ENCODE data around the gene PPP2R2C.

PPP2R2C gene

DNA sequence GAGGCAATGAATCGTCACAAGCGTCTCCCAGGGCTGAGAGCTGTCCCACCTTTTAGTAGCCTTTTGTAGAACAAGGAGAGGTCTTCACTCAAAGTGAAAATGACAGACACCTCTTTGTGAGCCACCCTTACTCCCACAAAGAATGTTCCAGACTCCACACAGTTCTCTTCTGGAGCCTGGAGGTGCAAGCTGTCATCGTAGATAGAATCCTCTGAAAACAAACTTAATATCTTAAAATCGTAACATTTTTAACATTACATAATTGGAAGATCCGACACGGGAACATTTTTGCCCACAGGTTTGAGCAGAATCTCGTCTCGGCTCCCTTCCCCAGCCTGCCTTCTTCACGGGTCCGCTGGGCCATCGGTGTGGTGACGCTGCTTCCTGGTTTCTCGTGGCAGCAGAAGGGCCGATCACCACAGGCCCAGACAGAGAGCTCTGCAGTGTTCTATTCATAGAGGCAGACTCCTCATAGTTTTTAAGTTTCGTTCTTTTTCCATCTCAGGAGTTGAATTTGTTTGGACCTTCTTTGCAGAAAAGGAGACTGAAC, 175.1 kb downstream of the PPP2R2C start:
- DNase-seq, result no peak

DNA sequence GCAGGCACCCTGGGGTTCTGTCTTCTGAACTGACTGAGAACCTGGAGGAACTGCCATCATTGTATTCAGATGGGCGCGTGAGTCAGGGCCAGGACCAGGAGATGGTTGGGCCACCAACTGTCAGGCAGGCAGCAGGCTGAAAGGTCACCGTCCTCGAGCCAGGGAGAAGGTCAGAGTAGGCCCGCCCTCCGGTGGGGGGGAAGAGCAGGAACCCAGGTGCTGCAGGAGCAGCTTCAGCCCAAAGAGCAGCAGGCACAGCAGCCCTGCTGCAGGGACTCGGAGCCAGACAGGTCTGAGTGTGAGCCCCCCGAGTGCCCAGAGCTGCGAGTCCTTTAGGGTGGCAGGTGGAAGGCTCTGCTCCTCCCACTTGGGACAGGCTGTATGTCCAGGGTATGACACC, 176.4 kb downstream of the PPP2R2C start:
- no peak for DNase-seq

DNA sequence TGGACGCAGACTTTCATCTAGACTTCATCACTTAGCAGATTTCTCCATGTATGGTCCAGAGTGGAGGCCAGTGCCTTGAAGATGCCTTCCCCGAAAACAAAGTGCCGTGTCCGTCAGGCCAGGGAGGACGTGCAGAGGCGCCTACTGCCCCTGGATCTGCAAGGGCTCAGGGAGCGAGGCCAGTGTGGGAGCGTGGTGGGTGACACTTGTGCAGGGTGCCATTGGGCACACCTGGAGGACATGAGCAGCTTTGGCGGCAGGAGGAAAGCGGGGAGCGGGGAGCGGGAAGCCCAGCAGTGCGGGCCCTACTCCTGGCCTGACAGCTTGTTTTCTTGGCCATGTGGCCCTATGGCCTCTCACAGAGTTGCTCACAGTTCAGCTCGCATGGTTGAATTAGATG, 176.9 kb downstream of the PPP2R2C start:
- DNase-seq, result no peak

DNA sequence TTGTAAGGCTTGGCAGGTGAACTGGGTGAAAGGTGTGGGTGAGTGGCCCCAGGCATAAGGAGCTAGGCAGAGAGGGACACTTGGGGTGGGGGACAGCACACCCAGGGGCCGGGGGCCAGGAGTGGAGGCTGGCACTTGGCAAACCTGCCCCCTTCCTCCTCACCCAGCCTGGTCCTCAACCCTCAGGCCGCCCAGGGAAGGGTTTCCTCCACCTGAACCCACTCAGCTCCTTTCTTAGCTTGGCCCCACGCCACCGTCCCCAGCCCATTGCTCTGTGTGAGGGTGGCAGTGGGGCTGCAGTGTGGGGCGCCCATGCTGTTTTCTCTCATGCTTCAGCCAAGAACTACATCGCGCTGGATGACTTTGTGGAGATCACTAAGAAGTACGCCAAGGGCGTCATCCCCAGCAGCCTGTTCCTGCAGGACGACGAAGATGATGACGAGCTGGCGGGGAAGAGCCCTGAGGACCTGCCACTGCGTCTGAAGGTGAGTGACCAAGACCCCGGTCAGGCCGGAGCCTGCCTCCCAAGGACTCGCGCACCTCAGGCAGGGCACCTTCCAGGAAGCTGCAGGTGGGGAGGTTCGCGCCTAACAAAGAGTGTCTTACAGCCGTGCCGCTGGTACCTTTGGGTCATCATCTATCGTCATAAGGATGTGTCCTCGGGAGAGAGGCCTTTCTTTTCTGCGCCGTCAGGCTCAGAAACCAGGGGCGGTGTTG, 177.6 kb downstream of the PPP2R2C start:
- no peak for DNase-seq

DNA sequence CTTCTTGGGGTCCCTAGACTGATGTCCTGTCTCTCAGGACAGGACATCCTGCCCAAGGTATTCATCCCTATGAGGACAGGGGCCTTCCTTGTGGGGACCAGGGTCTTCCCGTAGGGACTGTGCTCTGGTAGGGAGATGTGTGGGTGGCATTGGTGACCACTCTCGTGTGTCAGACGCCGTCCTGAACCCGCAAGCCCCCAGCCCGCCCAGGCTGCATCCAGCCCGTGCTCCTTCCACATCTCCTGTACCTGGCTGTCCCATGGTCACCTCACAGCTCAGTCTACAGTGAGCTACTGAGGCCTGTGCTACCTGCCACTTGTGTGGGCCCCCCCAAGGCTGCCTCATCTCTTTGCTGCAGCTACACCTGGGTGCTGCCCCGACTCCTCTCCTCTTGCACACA, 178.8 kb downstream of the PPP2R2C start:
- DNase-seq, result no peak

DNA sequence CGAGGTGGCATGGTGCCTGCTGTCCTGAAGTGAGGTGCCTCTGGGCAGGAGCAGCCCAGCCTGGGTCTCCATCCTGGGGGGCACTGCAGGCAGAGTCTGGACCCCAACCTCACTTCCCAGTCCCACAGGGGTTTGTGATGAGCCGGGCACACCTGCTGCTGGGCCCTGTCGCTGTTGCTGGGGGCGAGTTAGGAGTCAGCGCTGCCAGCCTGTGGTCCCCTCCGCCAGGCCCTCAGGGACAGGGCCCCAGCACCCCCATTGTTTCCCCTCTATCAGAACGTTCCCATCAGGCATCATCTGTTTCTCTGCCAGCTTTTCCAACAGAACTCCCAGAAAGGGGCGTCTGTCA, 179.3 kb downstream of the PPP2R2C start:
- no peak for DNase-seq

DNA sequence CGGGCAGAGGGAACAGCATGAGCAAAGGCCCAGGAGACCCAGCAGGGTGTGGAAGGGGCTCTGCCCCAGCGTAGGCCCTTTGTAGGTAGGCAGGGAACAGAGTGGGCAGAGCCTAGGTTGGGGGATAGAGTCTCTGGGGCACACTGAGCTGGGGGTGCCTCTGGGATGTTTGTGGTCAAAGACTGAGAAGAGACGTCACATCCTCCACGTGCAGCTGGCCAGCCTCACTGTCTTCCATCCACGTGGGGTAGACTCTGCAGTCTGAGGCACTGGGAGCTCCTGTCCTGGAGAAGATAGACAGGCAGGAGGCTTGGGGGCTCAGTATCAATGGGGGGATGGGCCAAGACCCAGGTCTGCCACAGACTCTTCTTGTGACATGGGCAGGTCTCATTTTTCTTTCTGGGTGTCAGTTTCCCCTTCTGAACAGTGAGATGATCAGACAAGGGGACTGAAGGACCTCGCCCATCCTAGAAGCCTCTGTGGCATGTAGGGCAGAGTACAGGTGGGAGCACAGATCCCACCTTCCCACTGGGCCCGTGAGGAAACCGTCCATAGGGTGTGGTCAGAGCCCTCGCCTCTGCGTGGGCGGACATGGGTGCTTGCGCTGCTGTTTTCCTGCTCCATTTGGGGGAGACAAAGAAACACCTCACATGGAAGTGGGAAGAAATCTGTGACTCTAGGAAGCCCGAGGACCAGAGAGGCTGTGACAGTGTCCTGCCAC, 179.9 kb downstream of the PPP2R2C start:
- DNase-seq, result no peak

DNA sequence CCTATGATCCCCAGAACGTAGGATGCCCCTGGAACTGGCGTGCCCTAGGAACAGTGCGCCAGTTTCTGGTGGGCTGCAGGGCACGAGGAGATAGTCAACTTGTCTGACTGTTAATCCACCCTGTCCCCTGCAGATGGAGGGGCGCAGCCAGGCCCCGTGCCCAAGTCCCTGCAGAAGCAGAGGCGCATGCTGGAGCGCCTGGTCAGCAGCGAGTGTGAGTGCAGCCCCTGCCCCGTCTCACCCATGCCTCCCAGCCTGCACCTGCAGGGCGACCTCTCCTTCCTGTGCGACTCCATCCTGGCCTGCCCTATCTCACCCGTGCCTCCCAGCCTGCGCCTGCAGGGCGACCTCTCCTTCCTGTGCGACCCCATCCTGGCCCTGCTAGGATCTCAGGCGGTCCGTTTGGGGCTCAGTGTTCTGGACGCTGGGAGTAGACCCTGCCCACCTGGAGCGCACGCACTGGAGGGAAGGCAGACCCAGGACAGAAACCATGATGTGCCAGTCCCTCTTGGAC, 180.6 kb downstream of the PPP2R2C start:
- no peak for DNase-seq

DNA sequence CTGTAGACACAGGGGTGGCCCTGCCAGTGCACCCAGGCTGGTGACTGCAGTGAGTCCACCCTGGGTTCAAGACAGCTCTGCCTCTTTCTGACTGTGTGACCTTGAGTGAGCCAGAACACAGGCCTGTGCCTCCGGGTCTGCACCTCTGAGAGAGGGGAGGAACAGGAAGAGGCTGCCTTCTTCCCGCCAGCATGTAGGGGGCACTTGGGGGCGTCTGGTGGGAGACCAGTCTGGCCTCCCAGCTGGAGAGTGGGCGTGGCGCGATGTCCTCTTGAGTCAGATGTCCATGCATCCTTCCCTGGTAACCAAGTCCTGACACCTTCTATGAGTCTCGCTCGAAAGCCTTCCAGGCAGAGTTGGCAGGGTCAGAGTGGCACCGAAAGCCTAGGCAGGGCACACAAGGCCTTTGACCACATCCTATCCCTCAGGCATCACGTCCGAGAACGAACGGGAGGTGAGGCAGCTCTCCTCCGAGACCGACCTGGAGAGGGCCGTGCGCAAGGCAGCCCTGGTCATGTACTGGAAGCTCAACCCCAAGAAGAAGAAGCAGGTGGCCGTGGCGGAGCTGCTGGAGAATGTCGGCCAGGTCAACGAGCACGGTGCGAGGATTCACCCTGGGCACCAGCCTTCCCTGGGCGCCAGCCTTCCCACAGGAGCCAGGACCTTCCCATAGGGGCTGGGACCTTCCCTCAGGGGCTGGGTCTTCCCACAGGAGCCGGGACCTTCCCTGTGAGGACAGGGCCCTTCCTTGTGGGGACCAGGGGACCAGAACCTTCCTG, 181.5 kb downstream of the PPP2R2C start:
- no peak for DNase-seq

DNA sequence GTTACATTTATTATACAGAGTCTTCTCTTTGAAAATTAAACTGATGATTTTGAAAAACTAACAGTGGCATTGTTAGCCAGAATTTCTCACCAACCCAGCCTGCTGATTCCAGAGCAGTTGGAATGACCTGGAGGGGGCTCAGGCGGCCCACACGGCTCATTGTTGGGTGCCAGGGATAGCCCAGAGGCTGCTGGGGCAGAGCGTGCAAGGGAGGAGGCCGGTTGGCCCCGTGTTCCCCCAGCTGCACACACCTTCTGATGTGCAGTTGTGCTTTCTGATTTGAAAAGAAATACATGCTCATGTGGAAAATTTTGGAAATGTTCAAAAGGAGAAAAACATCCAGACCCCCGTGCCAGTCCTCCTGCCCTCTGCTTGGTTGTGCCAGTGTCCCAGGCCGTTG, 182.2 kb downstream of the PPP2R2C start:
- no peak for DNase-seq

DNA sequence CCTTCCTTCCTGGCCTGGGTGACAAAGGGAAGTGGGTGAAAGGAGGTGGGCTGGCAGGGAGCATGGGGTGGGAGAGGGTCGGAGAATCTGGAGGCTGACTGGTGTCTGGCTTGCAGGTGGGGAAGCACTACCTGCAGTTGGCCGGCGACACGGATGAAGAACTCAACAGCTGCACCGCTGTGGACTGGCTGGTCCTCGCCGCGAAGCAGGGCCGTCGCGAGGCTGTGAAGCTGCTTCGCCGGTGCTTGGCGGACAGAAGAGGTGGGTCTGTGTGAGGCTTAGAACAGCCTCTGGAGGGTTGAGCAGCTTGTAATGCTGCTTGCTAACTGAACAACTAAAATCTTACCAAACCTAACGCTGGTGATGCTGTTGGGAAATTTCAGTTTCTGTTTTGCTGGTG, 183.5 kb downstream of the PPP2R2C start:
- no peak for DNase-seq

DNA sequence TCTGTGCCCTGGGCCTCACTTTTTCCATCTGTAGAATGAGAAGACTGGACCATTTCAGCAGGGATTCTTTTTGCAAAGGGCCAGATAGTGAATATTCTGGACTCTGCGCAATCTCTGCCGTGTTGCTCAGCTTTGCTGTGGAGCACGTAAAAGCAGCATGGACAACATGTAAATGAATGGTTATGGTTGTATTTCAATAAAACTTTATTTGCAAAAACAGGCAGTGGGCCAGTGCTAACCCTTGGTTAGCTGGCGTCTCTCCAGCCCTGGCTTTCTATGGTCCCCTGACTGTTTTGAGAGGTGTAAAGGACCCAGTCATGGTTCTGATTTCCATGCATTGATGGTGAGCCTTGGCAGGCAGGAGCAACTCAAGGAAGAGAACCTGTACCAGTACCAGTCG, 184.1 kb downstream of the PPP2R2C start:
- no peak for DNase-seq

DNA sequence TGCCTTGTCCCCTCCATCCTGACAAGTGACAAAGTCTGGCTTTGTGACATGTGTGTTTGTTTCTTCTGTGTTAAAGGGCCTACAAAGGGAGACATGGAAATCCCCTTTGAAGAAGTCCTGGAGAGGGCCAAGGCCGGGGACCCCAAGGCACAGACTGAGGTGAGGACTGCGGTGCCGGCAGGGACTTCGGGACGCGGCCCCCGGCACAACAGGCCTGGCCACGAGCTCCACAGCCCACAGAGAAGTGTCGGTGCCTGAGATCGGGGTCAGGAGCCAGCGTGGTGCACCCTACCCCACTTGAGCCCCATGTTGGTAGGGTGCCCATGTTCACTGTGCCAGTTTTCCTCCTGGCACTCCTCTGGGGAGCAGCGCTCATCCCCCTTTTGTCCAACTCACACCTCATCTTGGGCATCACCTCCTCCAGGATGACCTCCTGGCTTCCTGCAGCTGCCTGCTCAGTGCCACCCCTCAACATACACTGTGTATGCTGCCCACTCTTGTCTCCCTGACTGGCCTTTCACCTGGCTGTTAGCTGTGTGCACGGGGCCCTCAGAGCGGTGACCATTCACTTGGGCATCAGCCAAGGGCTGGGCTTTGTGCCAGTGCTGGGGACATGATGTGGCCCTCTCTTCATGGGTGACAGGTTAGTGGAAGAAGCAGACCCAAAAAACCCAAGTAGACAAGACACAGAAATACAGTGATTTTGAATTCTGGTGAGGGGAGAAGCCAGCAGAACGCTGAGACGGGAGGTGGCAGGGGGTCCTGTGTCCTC, 185.2 kb downstream of the PPP2R2C start:
- DNase-seq, result no peak

DNA sequence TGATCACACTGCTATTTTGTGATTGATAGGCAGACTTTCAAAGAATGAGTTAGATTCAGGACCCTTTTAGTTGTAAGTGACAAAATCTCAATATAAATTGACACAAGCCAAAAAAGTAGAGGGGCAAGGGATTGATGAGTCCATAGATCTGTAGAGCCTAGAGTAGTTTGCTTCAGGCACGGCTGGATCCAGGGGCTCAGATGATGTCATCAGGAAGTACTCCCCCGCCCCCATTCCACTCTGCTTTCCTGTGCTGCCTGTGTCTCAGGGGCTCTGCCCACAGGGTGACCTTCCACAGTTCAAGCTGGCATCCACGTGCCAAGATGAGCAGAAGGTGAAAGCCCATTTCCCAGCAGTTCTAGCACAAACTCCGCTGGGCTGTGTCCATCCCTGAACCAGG, 189.1 kb downstream of the PPP2R2C start:
- no peak for DNase-seq

DNA sequence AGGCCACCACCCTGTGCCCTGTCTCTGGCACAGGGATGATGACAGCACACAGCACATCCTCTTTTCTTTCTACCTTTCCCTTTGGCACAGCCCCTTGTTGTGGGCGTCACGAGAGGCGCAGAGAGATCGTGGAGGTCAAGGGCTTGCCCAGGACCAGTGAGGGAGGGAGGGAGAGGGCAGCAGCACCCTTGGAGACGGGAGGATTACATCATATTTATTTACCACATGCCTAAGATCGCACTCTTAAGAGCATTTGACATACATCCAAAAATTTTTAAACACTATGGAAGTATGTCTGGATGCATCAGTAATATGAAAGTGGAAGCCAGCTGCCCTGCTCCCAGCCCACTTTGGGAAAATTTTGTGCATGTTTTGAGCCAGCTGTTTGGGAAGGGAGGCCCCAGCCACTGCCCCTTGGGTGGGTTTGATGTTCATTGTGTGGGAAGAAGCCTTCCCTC, 190.1 kb downstream of the PPP2R2C start:
- DNase-seq, result no peak

DNA sequence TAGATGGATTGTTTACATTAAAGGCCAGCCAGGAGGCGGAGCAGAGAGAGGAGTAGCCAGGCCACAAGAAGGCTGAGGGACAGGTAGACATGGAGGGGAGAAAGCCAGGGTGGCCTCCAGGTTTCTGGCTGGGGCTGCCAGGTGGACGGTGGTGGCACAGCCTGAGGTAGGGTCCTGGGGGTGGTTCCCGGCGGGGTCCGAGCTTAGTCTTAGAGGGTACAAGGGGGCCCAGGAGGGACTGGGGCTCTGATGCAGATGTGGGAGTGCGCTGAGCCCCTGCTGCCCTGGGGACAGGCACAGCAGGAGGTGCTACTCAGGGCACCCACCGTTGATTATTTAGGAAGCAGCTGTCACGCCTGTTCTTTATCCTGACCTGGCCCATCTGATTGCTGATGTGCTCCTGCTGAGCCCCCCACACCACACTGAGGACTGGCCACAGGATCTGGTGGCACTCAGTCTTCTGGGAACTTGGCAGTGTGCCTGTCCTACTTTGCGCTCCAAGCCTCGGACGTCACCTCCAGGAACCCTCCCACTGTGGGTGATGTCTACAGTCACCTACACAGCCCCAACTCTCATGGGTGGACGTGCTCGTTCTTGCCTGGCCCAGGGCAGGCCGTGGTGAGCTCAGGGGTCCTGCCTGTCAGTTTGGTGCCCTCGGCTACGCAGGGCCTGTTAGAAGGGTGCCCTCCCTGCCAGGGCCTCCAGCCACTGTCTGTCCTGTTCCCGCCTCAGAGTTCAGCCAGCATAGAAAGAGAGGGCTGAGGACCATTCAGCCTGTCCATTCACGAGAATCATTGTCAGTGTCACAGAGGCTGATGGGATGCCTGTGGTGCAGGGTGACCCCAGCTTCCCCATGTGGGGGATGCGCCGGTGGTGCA, 190.7 kb downstream of the PPP2R2C start:
- DNase-seq, result no peak

DNA sequence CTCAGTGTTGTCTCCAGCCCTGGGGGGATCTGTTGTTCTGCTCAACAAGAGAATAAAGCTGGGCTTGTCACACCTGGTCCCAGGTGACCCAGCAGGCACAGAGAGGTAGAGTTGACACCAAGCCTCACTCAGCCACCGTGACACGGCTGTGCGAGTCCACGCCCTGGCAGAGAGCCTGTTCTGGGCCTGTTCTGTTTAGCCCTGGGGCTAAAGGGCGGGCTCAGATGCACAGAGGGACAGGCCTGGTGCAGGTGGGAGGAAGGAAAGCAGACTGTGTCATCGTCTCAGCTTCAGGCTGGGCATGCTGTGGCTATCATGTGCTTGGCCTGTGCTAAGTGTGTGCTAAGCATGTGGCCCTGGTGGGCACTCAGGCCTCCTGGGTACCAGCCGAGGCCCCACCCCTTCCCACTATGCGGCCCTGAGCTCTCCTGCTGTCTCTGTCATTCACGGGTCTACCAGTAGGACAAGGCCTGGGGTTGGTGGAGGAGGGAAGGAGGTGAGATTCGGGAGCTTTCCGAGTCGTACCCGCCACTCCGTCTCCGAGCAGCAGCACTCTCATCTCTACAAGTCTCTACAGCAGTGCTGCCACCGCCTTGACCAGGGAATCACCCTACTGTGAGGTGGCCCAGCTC, 191.9 kb downstream of the PPP2R2C start:
- DNase-seq, result no peak

DNA sequence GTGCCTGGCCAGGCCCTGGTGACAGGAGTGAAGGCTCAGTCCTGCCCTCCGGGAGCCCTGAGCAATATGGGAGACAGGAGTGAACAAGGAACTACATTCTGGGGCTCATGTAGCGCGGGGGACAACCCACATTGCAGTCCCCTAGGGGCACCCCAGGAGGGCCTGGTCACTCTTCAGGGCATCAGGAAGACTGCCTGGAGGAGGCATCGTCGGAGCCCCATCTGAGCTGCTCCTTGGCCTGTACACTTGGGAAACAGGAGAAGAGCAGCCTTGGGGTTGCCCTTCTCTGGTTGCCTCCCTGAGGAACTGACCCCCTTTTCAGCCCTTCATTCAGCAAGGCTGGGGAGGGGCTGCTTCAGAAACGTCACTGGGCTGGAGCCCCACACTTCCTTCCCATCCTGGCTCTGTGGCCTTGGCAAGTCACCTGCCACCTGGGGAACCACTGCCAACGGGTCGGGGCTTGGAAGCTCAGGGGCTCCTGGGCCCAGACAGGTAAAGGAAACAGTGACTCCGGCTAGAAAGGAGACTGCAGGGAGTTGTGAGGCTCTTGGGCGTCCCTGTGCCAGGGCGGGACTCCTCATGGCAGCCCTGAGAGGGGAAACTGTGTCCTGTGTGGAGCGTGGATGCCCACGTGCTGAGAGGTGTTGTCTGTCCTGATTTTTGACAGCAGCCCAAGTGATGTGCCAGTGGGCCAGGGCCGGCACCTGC, 192.7 kb downstream of the PPP2R2C start:
- no peak for DNase-seq

DNA sequence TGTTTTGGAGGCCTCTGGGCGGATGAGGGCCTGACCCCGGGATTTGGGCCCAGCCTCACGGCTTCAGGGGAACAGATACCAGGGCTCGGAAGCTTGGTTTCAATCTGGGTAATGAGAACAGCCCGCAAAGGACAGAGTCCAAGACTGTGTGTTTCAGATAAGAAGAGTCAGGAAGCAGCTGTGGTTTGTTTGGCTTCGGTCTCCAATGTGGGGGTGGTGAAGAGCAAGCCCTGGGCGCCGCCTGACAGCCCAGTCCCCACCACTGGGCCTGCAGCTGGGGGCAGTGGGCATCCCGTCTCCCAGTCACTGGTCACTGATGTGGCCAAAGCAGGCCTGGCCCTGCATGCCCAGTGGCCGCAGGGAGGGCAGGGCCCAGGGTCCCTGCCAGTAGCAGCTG, 193.6 kb downstream of the PPP2R2C start:
- DNase-seq, result no peak
